GM10847 (cell line): ENCODE data around the gene PLA2G2F.

Experiments
- POLR2A ChIP-seq: IDR thresholded peaks from 2 replicates; pipeline ENCODE4 v1.6.1; 2011; ENCODE audit not compliant: insufficient read length; ENCODE audit errors: extremely low read depth

Gene PLA2G2F

DNA sequence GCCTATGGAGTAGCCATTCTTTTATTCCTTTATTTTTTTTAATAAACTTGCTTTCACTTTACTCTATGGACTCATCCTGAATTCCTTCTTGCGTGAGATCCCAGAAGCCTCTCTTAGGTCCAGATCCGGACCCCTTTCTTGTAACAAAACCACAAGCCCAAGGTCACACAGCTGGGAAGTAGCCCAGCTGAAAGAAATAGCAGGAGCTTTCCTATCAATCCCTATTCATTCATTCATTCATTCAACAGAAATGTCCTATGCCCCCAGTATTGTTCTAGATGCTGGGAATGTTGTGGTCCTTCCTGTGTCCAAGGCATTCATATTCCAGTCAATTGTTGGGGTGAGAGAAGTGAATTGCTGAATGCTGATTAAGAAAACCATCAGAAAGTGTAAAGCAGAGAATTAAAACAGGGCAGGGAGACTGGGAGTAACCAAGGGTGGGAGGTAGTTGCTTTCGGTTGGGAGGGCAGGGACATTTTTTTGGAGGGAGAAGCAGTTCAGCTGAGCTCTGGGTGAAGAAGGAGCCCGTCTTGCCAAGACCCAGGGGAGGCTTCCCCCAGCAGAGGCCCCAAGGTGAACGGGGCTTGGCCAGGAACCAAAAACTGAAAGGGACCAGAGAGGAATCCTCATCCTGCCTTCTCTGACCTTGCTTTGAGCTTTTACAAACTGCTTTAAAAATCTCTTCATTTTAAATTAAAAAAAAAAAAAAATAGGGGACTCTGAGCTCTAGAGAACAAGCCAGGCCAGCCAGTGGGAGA, 30.6 kb upstream of the PLA2G2F start:
- no peak for TF ChIP-seq POLR2A

DNA sequence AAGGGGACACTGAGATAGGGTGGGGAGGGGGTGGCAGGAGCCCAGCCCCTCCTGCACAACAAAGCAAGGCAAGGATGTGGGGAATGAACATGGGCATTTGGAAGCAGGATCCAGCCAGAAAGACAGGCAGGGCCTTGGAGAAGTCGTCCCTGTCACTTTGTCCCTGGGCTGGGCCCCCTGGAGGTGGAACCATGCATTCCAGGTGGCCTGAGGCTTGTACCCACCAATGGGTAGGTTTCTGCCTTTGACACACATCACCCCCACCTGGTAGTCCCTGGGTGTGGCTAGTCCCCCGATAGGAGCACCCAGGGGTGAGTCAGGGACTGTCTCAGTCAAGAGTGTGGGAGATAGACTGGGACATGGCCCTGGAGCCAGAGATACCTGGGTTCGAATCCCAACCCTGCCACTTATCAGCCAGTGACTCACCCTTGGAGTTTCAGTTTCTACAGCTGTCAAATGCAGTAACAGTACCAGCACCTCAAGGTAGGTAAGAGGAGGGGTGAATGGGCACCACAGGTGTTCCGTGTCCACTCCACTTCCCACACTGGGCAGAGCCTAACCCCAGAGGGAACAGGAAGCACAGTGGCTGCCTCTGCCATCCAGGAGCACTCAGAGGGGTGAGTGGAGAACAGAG, 29.8 kb upstream of the PLA2G2F start:
- TF ChIP-seq POLR2A = no peak

DNA sequence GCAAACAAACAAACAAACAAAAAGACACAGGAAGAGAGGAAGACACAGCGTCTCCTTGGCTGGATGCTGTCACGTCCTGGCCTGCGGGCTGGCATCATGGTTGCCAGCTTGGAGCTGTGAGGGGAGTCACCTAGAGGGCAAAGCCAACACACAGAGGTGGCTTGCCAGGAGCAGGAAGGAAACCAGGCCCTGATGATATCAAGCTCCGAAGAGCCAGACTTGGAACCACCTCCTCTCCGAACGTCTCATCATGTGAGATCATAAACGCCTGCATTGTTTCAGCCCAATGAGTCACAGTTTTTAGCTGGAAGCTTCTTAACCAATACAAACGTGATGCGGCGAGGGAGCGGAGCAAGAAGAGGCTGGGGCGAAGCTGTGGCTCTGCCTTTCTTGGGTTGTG, 28.4 kb upstream of the PLA2G2F start:
- no peak for TF ChIP-seq POLR2A

GRCh38 chr1:20111452-20111851, 27.7 kb upstream of the PLA2G2F start:
- no peak for TF ChIP-seq POLR2A

- TF ChIP-seq POLR2A = no peak
Observed at GRCh38 chr1:20112279-20113000, 26.7 kb upstream of the PLA2G2F start.

DNA sequence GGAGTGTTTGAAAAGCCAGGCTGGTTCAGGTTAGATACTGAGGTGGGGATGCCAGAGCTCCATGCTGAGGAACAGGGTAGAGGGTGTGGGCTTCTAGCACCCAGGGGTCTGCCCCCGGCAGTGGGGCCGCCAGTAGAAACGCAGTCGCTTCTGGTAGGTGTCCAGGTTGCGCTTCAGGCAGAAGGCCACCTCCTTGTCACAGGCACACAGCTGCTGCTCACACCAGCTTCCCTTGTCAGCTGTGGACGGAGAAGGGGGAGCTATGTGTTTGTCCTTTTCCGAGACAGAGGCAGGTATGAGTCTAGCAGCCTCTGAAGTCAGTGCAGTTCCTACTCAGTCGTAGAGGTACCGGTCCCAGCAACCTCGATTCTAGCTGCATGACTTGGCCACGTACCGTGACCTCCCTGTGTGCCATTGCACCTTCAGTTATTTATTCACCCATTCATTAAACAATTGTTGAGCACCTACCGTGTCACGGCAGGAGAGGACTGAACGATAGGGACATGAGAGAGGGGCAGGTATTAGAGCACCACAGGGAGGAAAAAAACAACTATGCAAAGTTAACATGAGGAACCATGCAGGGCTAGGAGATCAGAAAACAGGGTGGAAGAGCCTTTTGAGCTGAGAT, 25.0 kb upstream of the PLA2G2F start:
- TF ChIP-seq POLR2A = no peak

DNA sequence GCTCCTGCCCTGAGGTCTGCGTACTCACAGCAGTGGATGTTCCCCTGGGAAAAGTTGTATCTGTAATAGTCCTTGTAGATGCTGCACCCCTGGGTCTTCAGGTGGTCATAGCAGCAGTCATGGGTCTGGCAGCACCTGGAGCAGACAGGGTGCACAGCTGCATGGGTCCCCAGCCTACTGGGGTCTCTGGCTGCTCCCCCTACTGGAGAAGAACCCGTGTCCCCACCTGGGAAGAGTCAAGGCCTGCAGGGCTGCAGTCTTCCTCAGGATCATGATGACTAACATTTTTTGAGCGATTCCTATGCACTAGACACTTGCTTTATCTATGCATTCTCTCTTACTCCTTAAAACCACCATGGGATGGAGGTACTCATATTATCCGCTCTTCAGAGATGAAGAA, 23.6 kb upstream of the PLA2G2F start:
- TF ChIP-seq POLR2A = no peak

DNA sequence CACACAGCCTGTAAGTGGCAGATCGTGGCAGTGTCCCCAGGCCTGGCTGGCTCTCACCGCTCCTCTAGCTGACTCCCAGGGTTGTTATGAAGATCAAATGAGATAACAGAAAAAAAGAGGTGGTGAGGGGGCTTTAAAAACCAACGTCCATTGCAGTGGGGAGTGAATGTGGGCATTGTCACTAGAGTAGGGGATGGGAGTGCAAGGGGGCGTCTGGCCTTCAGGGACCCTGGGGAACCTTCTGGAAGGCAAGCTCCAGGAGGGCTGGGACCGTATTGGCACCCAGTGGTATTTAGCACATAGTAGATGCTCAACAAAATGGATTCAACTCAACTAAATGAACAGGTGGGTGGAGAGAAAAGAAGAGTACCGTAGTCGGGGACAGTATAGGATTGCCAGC, 23.2 kb upstream of the PLA2G2F start:
- no peak for TF ChIP-seq POLR2A

DNA sequence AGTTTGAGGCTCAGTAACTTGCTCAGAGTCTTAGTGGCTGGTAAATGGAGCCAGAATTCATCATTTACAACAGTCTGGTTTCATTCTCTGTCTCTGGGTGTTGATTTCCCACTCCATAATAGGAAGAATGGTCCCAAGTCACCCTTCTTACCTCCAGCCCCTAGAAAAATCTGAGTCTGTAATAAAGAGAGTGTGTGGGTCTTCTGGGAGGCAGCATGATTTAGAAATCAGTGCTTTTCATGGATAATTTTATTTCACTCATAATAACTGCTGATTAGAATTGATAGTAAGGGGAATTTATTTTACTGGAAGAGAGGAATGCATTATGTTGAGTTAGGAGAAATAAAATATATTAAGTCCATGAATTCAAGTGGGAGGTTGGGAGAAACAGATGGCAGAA, 21.9 kb upstream of the PLA2G2F start:
- no peak for TF ChIP-seq POLR2A

GRCh38 chr1:20119347-20119746, 19.8 kb upstream of the PLA2G2F start, which contains the start of gene PLA2G2D:
PLA2G2D (minus strand) TSS chr1:20119536; CDS start chr1:20119498, 38 bp downstream.
- TF ChIP-seq POLR2A = no peak

GRCh38 chr1:20120796-20121195, 18.3 kb upstream of the PLA2G2F start:
- TF ChIP-seq POLR2A = no peak

DNA sequence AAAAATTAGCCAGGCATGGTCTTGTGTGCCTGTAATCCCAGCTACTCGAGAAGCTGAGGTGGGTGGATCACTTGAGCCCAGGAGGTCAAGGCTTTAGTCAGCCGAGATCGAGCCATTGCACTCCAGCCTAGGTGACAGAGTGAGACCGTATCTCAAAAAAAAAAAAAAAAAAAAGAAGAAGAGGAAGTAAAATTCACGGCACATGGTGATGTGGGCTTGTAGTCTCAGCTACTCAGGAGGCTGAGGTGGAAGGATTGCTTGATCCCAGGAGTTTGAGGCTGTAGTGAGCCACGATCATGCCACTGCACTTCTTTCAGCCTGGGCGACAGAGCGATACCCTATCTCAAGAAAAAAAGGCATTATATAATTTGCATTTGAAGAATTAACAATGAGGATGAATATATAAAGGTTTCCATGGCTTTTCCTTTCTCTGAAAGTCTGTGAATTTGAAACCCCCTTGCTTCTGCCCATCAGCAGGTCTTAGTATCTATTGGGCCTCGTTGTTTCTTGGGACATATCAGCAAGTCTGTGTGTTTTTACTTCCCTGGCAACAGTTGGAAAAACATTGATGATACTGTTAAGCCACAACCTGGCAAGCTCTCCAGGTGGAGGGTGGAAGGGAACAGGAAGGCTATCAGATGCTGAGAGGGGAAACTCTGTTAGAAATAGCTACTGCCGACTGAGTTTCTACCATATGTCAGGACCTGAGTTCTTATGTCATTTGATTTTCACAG, 15.2 kb upstream of the PLA2G2F start:
- no peak for TF ChIP-seq POLR2A

GRCh38 chr1:20124456-20125057, 14.6 kb upstream of the PLA2G2F start:
- no peak for TF ChIP-seq POLR2A

- no peak for TF ChIP-seq POLR2A
Observed at GRCh38 chr1:20125100-20125499, 14.0 kb upstream of the PLA2G2F start.
